AG09309 (cell line): ENCODE measurements around the gene IGDCC3.
A peak's percentile ranks its signal among the peaks of the same experiment; 100 is the strongest.

Experiments
- DNase-seq: peaks from one replicate; pipeline ENCODE4 v3.0.0-alpha.2; 2010; ENCODE audit warnings: low read depth
- H3K4me3 ChIP-seq: 2 replicates; pipeline ENCODE4 v1.5.1; 2011; ENCODE audit warnings: mild to moderate bottlenecking, low read depth, low read length, moderate library complexity; ENCODE audit not compliant: control insufficient read depth
- TF ChIP-seq, protein P1 (sequence below): IDR thresholded peaks from 2 replicates; pipeline ENCODE4 v1.5.1; 2011; ENCODE audit warnings: mild to moderate bottlenecking, low read depth, low read length, inconsistent platforms; ENCODE audit not compliant: insufficient read depth, control insufficient read depth; ENCODE audit errors: missing control alignments

The IGDCC3 gene

DNA sequence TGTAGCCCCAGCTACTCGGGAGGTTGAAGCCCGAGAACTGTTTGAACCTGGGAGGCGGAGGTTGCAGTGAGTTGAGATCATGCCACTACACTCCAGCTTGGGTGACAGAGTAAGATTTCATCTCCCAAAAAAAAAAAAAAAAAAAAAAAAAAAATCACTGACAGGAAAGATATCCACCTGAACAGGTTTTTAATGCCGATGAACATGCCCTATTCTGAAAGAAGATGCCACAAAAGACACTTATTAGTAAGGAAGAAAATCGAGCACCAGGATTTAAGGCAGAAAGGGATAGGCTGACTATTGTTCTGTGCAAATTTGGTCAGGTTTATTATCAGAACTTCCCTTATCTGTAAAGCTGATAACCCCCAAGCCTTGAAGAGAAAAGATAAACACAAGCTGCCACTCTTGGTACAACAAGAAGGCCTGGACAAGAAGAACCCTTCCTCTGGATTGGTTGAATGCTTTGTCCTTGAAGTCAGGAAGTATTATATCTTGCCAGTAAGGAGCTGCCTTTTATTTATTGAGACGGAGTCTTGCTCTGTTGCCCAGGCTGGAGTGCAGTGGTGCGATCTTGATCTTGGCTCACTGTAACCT, 88.4 kb downstream of the IGDCC3 start:
- no peak for DNase-seq
- no peak overlapping the region for H3K4me3 ChIP-seq
- TF ChIP-seq, protein P1, sequence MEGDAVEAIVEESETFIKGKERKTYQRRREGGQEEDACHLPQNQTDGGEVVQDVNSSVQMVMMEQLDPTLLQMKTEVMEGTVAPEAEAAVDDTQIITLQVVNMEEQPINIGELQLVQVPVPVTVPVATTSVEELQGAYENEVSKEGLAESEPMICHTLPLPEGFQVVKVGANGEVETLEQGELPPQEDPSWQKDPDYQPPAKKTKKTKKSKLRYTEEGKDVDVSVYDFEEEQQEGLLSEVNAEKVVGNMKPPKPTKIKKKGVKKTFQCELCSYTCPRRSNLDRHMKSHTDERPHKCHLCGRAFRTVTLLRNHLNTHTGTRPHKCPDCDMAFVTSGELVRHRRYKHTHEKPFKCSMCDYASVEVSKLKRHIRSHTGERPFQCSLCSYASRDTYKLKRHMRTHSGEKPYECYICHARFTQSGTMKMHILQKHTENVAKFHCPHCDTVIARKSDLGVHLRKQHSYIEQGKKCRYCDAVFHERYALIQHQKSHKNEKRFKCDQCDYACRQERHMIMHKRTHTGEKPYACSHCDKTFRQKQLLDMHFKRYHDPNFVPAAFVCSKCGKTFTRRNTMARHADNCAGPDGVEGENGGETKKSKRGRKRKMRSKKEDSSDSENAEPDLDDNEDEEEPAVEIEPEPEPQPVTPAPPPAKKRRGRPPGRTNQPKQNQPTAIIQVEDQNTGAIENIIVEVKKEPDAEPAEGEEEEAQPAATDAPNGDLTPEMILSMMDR: no peak

DNA sequence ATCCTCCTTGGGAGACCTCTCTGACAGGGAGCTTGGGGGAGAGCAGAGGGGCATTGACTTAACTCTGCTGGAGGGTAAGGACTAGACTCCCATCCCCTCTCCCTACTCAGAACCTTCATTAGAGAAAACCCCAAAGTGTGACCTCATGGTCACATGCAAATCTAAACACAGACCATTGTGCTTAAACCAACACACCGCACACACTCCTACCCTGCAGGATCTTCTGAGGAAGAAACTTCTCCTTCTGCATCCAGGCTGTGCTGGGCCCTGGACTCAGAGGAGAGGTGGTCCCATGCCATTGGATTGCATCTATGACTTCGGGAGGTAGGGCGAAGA, 90.3 kb downstream of the IGDCC3 start:
- H3K4me3 ChIP-seq: no peak overlapping the region
- no peak for DNase-seq
- TF ChIP-seq, protein P1: no peak

DNA sequence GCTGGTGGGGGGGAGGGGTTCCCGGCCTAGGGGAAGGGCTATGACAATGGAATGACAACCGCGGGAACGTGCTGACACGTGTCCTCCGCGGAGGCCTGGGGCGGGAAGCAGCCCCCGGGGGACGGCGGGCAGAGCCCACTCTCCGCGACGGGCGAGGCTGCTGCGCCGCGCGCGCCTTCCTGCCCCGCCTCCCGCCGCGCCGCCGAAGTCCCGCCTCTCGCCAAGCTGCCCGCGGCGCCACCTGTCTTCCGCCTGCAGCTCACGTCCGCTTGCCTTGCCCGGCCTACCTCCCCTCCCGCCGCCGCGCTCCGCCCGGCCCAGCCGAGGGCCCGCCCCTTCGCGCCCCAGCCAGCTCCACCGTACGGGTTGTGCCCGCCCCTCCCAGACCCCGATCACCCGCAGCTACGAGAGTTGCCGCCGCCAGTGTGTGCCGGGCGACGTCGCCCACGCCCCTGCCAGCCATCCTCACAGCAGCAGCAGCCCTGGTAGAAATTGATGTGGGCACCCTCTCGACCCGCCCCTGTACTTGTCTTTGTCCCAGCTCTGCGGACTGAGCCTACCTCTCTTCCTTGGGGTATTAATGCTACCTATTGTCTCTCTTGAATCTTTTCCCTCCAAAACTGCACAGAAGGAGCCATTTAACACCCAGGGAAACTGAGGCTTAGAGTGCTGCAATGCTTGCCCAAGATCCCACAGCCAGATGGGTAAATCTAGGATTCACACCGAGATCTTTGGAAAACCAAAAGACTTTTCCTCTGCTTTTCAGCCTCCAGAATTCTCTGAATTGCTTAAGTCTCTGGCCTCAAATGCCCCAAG, 90.9 kb downstream of the IGDCC3 start, which contains the start of gene PARP16:
Gene PARP16, minus strand, starts transcription at position 180 of the 816 bp plus-strand sequence. CDS start 457 bp downstream, outside the sequence.
- TF ChIP-seq, protein P1: peak; percentile 22
- H3K4me3 ChIP-seq: peak within 1 kb of the TSS; percentile 83
- no peak for DNase-seq

DNA sequence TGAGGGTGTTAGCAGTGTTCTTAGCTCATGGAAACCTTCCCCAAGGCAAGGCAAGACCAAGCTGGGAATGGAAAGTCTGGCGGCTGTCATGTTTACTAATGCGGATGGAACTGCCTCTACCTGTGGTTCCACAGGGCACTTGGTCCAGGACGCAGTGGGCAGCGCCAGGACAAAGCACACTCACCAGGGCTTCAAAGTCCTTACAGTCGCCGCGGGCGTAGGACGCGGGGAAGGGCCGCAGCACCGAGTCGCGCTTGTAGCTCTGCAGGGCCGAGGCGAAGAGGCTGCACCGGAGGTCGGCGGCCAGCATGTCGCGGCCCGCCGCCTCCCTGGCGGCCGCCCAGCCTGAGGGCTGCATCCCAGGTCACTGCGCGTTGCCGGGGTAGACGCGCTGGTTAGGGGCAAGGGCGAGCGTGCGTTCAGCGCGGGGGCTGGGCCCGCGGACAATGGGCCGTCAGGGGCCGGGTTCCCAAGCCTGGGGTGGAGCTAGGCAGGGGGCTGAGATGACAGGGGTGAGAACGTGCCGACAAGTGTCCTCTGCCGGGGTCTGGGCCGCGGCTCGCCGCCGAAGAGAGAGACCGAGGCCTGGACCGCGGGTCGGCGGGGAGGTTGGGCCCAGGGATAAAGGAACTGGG, 91.6 kb downstream of the IGDCC3 start:
- DNase-seq: no peak
- TF ChIP-seq, protein P1: no peak
- peak overlapping the region; percentile 83 for H3K4me3 ChIP-seq

DNA sequence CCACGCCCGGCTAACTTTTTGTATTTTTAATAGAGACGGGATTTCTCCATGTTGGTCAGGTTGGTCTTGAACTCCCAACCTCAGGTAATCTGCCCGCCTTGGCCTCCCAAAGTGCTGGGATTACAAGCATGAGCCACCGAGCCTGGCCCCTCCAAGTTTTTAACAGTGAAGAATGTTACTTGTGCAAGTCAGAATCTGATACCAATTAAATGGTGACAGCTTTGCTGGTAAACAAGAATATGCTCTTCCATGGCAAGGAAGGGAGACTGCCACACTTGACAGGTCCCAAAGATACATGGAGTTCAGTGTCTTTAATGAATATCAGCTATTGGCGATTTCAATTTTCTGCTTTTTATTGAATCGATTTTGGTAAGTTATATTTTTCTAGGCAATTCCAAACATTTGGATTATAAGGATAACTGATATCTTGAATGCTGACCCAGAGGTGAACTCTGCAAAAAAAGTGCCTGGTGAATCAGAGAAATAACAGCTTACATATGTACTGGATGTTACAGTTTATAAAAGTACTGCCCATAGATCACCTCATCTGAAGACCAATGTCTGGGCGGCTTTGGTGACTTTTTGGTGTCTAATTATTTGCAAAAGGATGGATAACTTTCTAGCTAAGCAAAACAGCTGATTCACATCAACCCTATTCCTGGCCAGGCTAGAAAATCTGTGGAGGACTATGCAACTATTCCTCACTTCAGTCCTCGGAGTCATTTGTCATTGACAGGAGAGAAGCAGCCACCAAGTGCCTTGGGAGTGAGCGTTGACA, 92.3 kb downstream of the IGDCC3 start:
- peak overlapping the region; percentile 83 for H3K4me3 ChIP-seq
- no peak for DNase-seq
- TF ChIP-seq, protein P1: no peak

DNA sequence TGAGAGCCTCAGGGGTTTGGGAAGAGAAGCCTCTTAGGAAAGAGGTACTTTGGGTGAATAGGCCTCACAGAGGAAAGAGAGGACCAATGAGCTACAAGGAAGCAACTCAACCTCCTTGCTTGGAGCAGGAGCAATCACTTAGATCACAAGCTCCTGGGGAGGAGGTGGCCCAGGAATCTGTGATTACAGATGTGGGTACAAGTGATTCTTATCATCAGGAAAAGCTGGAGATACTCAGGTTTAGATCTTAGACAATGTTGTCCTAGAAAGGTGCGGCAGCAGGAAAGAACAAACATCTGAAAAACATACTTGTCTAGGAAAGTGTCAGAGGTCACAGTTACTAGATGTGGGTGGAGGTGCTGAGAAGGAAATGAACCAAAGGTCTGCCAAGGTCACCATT, 99.3 kb downstream of the IGDCC3 start:
- TF ChIP-seq, protein P1: no peak
- no peak for DNase-seq
- H3K4me3 ChIP-seq: no peak overlapping the region
